OCI-LY1 (cell line): ENCODE results near the gene EPS8L3.

Experiments
- EZH2 ChIP-seq: fragments of 200-600 bp; sonication (generic), shearing (Covaris generic); IDR thresholded peaks from 2 replicates; pipeline ENCODE4 v1.8.0; 2017; ENCODE audit warnings: borderline replicate concordance, mixed run types, mild to moderate bottlenecking, antibody characterized with exemption, low read length, moderate library complexity, mixed read lengths
- TF ChIP-seq, protein P1 (sequence below): fragments of 200-600 bp; sonication (generic), shearing (Covaris generic); IDR thresholded peaks from 2 replicates; pipeline ENCODE4 v1.5.1; 2017; ENCODE audit warnings: mild to moderate bottlenecking, antibody characterized with exemption, low read length, moderate library complexity, mixed read lengths

DNA sequence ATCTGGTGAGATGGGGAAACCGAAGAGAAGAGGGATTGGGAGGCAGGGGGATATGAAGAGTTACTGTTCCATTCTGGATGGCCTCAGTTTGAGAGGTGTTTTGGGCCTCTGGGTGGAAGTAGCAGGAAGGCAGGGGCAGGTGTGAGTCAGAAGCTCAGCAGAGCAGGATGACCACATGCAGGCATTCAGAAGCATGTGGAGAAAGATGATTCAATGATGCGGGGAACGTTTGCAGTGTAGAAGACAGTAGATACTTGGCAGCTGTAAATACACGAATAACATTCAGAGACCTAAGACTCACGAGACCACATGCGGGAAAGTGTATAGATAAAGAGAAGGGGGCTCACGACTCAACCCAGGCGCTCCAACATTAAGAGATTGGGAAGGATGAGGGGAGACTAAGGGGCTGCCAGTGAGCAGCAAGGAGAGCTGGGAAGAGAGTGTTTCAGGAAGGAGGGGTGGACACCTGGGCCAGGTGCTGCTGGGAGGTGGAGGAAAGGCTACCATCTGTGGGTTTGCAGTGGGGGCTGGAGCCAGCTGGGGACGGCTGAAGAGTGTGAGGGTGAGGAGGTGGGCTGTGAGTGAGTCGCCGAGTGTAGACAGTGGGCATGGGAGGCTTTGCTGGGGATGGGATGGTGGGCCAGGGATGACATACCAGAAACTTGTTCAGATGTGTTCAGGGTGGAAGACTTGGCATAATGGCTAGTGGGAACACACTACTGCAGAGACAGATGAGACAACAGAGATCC, 5.8 kb upstream of the EPS8L3 start:
- TF ChIP-seq, protein P1, sequence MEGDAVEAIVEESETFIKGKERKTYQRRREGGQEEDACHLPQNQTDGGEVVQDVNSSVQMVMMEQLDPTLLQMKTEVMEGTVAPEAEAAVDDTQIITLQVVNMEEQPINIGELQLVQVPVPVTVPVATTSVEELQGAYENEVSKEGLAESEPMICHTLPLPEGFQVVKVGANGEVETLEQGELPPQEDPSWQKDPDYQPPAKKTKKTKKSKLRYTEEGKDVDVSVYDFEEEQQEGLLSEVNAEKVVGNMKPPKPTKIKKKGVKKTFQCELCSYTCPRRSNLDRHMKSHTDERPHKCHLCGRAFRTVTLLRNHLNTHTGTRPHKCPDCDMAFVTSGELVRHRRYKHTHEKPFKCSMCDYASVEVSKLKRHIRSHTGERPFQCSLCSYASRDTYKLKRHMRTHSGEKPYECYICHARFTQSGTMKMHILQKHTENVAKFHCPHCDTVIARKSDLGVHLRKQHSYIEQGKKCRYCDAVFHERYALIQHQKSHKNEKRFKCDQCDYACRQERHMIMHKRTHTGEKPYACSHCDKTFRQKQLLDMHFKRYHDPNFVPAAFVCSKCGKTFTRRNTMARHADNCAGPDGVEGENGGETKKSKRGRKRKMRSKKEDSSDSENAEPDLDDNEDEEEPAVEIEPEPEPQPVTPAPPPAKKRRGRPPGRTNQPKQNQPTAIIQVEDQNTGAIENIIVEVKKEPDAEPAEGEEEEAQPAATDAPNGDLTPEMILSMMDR: no peak
- TF ChIP-seq EZH2: no peak
